Colon (tissue), 2 donors: Measurements from ENCODE around the gene SRCIN1.
"Not testable (repeated sequence)": the region's sequence is repeated elsewhere in the genome, so short reads cannot be mapped to it uniquely, and the experiment has no call there.

Experiments
- FAIRE-seq: peaks from 2 replicates; lab custom pipeline; 2012; peaks lifted over from hg19 to GRCh38; lab: Jason Lieb, UNC
- donor health status: control.
- donor health status: control.

The SRCIN1 gene

GRCh38 chr17:38542286-38542685 is 63.5 kb downstream of the SRCIN1 start:
- no peak for FAIRE-seq

GRCh38 chr17:38541281-38541680 is 64.5 kb downstream of the SRCIN1 start:
- FAIRE-seq = no peak

- no peak for FAIRE-seq
These were observed 65.2 kb downstream of the SRCIN1 start for GRCh38 chr17:38540514-38541045.

GRCh38 chr17:38539386-38539785 is 66.4 kb downstream of the SRCIN1 start:
- no peak for FAIRE-seq

GRCh38 chr17:38538906-38539305 is 66.8 kb downstream of the SRCIN1 start:
- FAIRE-seq = no peak

- no peak for FAIRE-seq
These were observed 69.1 kb downstream of the SRCIN1 start for GRCh38 chr17:38536661-38537060.

GRCh38 chr17:38535886-38536285 is 69.9 kb downstream of the SRCIN1 start:
- no peak for FAIRE-seq

GRCh38 chr17:38534498-38534885 is 71.3 kb downstream of the SRCIN1 start:
- FAIRE-seq = no peak

GRCh38 chr17:38533866-38534497 is 71.8 kb downstream of the SRCIN1 start:
- no peak for FAIRE-seq

- no peak for FAIRE-seq
These were observed 72.5 kb downstream of the SRCIN1 start for GRCh38 chr17:38533241-38533640.

- FAIRE-seq = no peak
These were observed 73.3 kb downstream of the SRCIN1 start for GRCh38 chr17:38532451-38532850.

- not testable (repeated sequence) for FAIRE-seq
These were observed 74.0 kb downstream of the SRCIN1 start for GRCh38 chr17:38531761-38532160.

- FAIRE-seq = not testable (repeated sequence)
These were observed 74.9 kb downstream of the SRCIN1 start for GRCh38 chr17:38530856-38531255.

GRCh38 chr17:38528141-38528540 is 77.6 kb downstream of the SRCIN1 start:
- FAIRE-seq = not testable (repeated sequence)

- FAIRE-seq = not testable (repeated sequence)
These were observed 79.2 kb downstream of the SRCIN1 start for GRCh38 chr17:38526526-38526925.

- FAIRE-seq = no peak
These were observed 93.2 kb downstream of the SRCIN1 start for GRCh38 chr17:38512473-38513058.

- FAIRE-seq = no peak
These were observed 94.3 kb downstream of the SRCIN1 start for GRCh38 chr17:38511150-38512108.

- no peak for FAIRE-seq
These were observed 95.2 kb downstream of the SRCIN1 start for GRCh38 chr17:38510421-38511149.

- FAIRE-seq = no peak
These were observed 95.9 kb downstream of the SRCIN1 start for GRCh38 chr17:38509772-38510420.

- no peak for FAIRE-seq
These were observed 96.6 kb downstream of the SRCIN1 start for GRCh38 chr17:38508954-38509771.

- FAIRE-seq = no peak
These were observed 97.2 kb downstream of the SRCIN1 start for GRCh38 chr17:38508570-38508950.
